GM21576 (cell line): ENCODE results near the gene DNAJC27.
A peak's percentile ranks its signal among the peaks of the same experiment; 100 is the strongest.
"Not testable (repeated sequence)": the region's sequence is repeated elsewhere in the genome, so short reads cannot be mapped to it uniquely, and the experiment has no call there.

Experiments used
- ATAC-seq: cut with Tn5 transposase; IDR thresholded peaks from one replicate; pipeline ENCODE4 v1.9.1; 2021; ENCODE audit warnings: mild to moderate bottlenecking, moderate library complexity; ENCODE audit not compliant: unreplicated experiment

DNAJC27 gene

DNA sequence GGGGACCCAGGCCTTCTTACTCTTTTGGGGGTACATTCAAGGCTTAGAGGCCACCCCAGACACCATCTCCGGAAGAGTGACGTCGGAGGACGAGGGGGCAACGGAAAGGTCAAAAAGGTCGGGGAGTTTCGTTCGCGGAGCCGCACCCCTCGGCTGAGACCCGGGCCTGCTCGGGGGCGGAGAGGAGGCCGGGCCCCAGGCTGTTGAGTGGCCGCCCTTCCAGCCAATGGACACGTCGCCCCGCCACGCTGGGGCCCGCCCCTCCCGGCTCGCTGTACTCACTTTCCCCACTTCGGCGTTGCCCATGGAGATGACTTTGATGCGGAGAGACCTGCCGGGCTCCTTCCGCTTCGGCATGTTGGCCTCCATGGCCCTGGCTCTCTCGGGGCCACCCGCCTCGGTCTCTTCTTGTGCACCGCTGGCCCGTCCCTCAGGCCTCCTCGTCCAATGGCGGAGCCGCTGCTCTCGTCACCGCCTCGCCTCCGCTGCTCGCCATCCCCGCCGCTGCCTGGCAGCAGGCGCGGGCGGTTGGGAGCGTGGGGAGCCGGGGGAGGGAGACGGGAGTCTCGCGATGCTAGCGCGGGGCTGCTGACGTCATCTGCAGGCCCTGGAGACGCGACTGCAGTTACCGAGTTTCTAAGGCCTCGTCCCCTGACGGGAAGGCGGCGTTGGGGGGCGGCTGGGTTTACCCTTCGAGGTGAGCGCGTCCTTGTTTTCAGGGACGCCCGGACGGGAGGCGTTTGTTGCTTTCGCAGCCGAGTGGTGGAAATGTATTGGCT lies at the start of gene DNAJC27:
DNAJC27 (minus strand) TSS at position 420 of the 779 bp plus-strand sequence; CDS start at position 369, 51 bp downstream.
- ATAC-seq = peak; percentile 92

DNA sequence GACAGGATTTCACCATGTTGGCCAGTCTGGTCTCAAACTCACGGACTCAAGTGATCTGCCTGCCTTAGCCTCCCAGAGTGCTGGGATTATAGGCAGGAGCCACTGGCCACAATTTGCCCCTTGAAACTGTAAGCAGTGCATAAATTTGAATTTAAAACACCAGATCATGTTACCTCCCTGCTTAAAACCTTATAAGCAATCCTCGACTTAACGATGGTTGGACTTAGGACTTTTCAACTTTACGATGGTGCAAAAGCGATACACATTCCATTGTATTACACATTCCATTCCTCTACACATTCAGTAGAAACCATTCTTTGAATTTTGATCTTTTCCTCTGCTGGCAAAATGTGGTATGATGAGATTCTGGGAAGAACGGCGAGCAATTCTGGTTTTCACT lies 46.9 kb upstream of the DNAJC27 start:
- no peak for ATAC-seq

DNA sequence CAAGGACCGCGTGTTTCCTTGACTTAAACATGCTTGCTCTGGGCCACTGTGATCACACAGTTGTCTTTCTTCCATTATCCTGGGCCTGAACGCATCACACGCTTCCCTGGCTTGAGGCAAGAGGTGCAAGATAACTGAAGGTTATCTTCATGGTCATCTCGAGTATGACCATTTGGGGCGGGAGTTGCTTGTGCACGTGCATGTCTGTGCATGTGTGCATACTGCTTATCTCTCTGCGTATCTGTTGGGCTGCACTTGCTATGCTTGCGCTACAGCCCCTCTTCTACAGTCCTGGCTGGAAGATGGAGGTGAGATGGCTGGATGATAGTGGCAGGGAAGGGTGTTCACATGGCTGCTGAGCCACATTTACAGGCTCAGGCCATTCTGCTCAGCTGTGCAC lies 42.9 kb upstream of the DNAJC27 start:
- ATAC-seq = no peak

DNA sequence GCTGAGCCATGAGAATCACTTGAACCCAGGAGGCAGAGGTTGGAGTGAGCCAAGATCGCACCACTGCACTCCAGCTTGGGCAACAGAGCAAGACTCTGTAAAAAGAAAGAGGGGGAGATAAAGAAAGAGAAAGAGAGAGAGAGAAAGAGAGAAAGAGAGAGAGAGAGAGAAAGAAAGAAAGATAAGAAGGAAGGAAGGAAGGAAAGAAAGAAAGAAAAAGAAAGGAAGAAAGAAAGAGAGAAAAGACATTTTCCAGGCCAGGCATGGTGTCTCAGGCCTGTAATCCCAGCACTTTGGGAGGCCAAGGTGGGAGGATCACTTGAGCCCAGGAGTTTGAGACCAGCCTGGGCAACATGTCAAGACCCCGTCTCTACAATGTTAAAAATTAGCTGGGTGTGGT lies 39.6 kb upstream of the DNAJC27 start:
- not testable (repeated sequence) for ATAC-seq

DNA sequence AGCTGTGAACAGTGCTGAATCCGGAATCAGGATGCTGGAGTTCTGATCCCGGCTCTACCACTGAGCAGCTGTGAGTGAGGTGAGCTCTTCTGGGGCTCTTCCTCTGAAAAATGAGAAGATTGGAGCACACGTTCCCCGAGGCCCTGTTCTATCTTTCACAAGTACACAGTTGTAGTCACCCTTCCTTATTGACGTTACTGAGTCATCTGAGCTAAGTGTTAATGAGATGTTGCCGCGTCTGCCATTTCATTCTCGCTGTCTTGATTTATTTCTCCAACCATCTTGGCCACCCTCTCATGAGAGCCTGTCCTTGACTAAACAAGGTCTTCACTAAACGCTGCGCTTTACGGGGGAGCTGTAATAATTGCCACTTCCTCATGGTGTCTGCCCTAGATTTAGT lies 38.2 kb upstream of the DNAJC27 start:
- ATAC-seq = no peak

DNA sequence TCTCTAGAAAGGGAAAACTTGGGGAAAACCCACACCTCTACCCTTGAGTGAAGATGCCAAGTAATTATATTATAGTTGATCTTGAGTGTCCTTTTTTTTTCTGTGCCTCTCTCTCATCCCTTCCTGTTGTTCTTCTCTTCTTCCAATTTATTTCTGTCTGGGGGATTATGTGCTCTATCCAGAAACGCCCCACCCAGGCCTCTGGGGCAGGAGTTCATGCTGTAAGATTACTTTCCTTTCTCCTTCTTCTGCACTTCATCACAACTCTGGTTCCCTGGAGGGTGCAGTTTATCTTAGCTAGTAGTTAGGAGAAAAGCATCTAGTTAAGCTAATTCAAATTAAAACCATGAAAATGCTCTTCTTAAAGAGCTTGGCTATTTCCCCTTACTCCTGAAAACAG lies 30.3 kb upstream of the DNAJC27 start:
- ATAC-seq = no peak

DNA sequence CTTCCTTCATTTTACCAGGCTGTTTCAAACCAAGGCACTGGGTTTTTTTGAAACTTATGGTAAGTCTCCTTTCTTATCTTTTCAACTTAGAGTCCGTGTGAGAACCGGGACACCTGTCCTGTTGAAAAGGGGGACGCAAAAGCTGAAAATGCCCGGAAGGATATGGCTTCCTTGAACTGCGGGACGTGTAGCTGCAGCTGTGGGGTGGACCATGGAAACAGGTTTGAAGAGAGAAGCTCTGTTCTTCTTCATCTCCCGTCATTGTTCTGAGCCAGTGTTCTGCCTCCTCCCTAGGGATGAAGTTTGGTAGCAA lies 29.5 kb upstream of the DNAJC27 start:
- ATAC-seq = no peak

DNA sequence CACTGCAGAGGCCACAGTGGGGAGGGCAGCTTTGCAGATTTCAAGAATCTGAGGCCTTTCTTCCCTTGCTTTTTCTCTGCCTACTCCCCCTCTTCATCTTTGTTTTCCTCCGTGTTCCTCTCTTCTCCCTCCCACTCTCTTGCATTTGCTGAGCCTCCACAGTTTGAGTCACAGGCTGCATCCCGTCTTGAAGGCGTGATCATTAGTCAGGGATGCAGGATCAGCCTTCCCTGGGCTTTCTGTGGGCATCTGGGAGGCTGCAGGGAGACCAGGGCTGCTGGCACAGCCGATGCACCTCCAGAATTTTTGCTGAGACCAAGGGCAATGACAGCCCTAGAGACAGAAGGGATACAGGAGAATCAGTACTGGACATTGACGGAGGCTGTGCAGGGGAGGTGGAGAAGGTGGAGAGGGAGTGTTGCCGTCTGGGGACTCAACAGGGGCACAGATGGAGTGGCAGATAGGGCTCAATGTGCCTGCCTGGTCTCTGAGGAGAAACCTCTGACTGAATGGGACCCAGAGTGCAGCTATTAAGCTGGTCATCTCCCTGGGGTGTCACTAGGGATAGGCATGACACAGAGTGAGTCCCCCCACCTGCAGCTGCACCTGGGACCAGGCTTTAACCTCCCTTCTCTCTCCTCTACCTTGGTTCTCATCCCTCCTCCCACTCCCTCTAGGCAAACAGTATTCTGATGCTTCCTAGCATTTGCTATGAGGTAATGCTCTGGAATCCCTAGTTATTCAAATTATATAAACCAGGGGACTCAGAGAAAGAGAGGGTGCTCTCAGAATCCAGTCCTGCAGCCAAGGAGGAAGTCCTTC lies 29.0 kb upstream of the DNAJC27 start:
- ATAC-seq = no peak

DNA sequence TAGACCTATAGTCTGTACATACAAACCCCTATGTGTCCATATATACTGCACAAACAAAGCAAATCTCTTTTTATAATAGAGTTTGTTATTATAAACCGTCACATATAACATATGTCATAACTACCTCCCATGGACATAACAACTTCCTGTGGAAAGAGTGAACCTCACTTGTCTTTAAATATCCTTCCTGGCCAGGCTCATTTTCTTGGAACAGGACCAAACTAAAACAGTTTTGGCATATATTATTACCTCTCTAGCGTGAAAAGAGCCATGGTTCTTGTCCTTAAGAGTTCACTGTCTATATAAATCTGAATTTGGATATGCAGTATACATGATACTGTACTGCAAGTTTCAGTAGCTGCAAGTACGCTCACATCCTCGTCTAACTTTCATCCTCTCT lies 28.3 kb upstream of the DNAJC27 start:
- no peak for ATAC-seq

DNA sequence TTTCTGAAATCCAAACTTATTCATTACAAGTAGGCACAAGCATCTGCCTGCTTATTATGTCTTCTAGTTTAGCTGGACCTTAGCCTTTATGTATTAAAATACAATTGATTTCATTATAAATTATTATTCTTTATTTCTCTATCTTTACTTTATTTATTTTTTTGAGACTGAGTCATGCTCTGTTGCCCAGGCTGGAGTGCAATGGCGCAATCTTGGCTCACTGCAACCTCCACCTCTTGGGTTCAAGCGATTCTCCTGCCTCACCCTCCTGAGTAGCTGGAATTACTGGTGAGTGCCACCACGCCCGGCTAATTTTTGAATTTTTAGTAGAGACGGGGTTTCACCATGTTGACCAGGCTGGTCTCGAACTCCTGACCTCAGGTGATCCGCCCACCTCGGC lies 27.3 kb upstream of the DNAJC27 start:
- not testable (repeated sequence) for ATAC-seq

DNA sequence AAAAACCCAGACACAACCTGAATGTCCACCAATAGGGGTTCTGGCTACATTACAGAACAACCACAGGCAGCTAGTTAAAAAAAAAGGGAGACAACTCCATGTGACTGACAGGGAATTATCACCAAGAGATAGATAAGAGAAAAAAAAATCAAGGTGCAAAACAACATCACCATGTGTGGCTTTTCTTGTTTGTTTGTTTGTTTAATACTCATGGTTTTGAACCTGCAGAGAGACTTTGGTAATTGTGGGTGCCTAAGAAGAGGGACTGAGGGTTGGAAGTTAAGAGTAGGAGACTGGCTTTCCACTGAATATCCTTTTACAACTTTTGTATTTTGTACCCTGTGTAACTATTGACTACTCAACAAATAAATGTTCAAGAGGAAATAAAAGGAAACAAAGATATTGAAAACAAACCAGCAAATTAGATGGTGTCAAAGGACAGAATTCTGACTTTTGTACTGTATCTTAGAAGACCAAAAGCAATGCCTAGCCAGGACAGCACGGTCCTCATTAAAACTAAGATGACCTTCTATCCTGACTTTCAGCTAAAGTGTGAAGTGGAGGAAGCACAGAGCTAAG lies 22.5 kb upstream of the DNAJC27 start:
- no peak for ATAC-seq

DNA sequence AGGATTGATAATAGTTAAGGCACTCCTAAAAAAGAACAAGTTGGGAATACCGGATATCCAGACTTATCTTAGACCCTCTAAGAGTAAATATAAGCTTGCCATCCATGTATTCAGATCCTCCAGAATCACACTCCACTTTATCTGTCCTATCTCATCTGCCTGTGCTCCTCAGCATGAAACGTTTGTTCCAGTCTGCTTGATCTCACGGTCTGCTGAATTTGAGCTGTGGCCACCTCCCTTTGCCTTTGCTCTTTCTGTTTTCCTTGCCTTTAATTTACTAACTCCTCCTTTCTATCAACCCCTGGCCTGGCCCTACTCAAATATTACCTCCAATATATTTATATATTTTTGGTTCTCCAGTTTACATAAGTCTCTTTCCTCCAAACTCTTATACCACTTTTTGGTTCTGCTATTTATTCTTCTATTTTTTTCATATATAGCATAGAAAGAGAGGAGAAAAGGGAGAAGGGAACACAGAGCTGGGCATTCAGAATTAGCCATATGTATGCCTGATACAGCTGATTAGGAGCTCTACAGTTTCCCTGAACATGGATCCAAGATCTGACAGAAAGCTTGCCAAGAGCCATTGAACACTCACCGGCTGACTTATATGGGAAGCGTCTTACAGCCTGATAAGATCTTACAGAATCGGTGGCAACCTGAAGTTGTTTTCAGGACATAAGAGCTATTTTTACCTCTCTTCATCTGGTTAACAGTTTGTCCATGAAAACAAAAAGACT lies 21.8 kb upstream of the DNAJC27 start:
- ATAC-seq = no peak

DNA sequence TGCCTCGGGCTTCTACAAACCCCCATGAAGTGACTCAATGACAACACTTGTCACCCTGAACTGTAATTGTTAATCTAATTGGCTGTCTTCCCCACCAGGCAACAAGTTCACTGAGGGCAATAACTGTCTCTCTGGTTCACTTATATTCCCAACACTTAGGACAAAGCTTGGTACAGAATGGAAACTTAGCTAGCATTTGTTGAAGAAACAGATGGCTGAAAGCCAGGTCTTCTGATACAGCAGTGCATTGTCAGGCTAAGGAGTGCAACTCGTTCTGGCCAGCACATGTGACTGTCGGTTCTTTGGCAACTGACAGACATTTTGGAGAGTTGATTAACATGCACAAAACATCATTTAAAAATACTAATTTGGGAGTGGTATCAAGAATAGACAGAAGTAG lies 14.6 kb upstream of the DNAJC27 start:
- no peak for ATAC-seq

DNA sequence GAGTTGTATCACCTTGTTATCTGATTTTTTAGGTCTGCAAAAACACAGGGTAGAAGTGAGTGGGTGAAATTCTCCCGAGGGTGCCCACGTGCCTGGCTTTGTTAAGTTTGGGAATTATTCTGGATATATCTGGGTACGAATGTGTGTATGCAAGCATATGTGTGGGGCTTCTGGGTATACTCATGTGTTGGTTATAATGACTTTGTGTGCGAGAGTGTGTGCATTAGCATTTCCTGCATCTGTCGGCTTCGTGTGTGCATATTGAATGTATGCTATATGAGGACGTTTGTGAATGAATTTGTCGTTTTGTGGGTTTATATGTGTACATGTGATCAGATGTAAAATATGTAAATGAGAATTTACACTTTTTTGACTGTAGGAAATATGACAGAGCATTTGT lies 13.8 kb upstream of the DNAJC27 start:
- no peak for ATAC-seq

DNA sequence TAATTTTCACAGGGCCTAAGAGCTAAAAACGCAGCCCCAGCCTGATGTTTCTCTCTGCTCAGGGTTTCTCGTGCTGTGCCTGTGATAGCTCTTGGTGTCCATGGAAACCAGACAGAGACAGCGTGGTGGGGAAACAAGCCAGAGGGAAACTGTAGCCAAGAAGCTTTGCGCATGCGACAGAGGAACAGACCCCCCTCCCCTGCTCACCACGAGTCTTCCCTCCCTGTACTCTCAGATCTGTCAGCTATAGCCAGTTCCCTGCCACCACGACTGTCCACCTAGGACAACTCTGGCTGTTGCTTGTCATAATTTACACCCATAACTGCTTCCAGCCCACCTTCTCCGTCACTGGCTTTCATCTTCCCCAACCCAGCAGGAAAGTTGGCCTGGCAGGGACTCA lies 13.2 kb upstream of the DNAJC27 start:
- no peak for ATAC-seq

DNA sequence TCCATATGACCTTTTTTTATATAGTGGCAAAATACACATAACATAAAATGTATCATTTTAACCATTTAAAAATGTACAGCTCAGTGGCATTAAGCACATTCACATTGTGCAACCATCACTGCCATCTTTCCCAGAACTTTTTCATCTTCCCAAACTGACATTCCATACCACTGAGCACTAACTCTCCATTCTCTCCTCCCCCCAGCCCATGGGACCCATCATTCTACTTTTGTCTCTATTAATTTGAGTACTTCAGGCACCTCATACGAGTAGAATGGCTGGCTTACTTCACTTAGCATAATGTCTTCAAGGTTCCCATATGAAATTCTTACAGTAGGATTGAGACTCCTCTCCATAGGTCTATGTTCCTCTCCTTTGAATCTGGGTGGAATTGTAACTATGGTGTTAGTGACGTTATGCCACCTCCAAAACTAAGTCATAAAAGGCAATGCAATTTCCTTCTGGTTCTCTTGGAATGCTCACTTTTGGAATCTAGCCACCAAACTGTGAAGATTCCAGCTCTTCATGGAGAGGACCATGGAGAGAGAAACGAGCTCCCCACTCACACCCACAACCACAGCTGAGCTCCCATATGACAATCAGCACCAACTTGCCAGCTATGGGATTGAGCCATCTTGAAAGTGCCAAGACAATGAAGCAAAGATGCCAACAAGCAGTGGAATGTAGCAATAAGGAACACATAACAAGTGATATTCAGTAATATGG lies 9.8 kb upstream of the DNAJC27 start:
- no peak for ATAC-seq

DNA sequence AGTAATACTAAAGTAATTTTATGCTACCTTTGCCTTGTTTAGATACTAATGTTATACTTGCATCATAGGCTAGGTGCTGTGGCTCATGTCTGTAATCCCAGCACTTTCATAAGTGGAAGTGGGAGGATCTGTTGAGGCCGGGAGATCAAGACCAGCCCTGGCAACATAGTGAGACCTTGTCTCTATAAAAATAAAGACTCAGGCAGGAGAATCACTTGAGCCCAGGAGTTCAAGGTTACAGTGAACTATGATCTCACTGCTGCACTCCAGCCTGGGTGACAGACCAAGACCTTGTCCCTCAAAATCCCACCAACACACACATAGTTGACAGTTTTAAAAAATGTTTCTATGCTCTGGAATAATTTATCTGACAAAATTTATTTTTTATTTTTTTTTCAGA lies 6.9 kb upstream of the DNAJC27 start:
- no peak for ATAC-seq

DNA sequence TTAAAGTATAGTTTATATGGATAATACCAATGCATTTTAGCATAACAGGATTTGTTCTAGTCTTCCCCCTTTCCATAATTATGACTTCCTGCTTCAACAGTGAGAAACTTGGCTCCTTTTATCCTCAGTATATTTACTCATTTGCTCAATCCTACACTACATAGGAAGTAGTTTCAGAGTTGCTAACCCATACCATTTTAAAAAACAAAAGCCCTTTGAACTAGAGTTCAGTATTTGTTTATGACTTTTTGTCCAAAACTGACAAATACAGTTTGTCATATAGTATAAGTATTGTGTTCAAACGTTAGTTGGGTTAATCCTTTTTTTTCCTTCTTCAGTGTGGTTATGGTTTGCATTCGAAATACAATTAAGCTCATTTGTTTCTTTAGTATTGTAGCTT lies 5.9 kb upstream of the DNAJC27 start:
- ATAC-seq = no peak

DNA sequence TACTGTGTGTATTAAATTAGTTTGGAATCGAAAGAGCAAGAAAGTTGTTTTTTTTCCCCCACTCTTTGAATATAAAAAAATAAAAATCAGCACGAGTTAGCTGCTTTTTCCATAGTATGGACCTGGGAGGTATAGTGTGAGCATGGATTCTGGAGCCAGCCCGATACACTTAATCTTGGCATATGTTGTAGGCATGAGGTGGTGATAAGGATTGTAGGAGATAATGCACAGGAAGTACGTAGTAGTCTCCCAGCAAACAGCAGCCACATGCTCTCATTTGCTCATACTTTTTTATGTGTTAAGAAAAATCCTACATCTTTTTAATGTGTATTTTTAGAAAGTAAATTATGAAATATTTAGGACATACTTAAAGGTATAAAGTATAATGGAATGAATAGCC lies 2.1 kb upstream of the DNAJC27 start:
- ATAC-seq = no peak

DNA sequence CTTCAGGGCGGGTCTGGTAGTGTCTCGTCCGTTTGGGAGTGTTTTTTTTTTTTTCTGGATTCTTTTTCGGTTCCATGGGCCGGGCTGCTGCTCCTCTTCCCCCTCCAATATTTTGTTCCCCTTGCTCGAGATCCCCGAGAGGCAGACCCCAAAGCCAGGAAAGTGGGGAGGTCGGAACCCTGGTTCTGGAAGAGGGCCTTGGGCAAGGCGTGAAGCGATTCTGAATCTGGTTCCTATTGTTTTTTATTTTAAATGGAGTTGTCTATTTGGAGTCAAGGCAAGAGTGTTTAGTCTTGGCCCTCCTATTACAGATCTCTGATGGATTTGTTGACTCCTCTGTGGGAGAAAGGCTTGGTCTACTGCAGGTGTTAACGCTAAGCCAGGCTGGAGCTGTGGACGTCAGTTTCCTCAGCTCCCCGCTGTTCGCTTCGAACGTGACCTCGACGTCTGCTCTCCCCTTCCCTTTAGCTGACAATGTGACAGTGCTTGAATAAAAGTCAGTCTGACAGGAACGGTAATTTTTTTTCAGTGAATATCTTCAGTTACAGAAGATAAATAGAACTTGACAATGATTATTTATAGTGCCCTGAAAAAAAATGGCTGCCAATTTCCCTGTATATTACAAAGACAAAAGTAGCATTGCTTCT lies 683 bp upstream of the DNAJC27 start:
- no peak for ATAC-seq

DNA sequence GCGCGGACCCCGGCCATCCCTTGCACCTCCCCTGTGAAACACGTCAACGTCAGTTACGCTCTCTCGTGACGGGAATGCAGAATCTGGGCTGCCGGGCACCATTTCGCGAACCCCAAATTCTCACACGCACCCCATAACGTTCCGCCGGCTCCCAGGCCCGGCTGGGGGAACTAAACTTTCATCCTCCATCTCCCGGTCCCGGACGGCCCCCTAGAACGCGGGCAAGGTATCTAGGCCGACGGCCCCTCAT lies 544 bp downstream of the DNAJC27 start:
- ATAC-seq = no peak
